ENCODE results near the gene NDUFB2.
"Not testable (repeated sequence)": the region's sequence is repeated elsewhere in the genome, so short reads cannot be mapped to it uniquely, and the experiment has no call there.

The NDUFB2 gene

DNA sequence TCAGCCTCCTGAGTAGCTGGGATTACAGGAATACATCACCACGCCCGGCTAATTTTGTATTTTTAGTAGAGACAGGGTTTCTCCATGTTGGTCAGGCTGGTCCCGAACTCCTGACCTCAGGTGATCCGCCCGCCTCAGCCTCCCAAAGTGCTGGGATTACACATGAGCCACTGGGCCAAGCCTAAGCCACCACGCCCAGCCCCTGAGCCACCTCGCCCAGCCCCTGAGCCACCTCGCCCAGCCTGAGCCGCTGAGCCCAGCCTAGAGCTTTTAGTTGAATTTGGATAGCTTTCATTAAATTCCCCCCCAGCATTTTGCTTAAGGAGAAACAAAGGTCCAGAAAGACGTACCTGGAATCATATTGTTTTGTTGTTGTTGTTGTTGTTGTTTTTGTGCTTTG is 26.6 kb upstream of the NDUFB2 start:
- not testable (repeated sequence) for H3K27ac ChIP-seq (ENCODE audit: low read depth, low read length); H3K79me1 ChIP-seq (ENCODE audit: low read length); H4K8ac ChIP-seq (ENCODE audit: low read depth, low read length); H3K23ac ChIP-seq (ENCODE audit: low read length); H3K4me2 ChIP-seq (ENCODE audit: low read length); H3K4me3 ChIP-seq (ENCODE audit: low read depth, low read length); H2BK5ac ChIP-seq (ENCODE audit: low read depth, low read length, poor library complexity); H2BK120ac ChIP-seq (ENCODE audit: insufficient read depth, low read length, poor library complexity); DNase-seq; H4K12ac ChIP-seq (ENCODE audit: low read depth, low read length); H3K9me3 ChIP-seq (ENCODE audit: insufficient read depth, low read depth, low read length); H2BK12ac ChIP-seq (ENCODE audit: low read length); H3K4ac ChIP-seq (ENCODE audit: low read depth, low read length); H3K36me3 ChIP-seq (ENCODE audit: control insufficient read depth in 1 of 2, insufficient read depth in 2 of 2, low read length in 2 of 2); H3K79me2 ChIP-seq (ENCODE audit: control insufficient read depth, insufficient read depth, low read length, poor library complexity); H3K18ac ChIP-seq (ENCODE audit: low read length); H3K27me3 ChIP-seq (ENCODE audit: insufficient read depth, low read length); H3K14ac ChIP-seq (ENCODE audit: low read length); H3K4me1 ChIP-seq (ENCODE audit: control insufficient read depth in 1 of 2, insufficient read depth in 2 of 2, low read length in 2 of 2); H4K91ac ChIP-seq (ENCODE audit: low read depth, low read length); H2AK5ac ChIP-seq (ENCODE audit: low read length); H3K9ac ChIP-seq (ENCODE audit: low read length); H2AFZ ChIP-seq (ENCODE audit: insufficient read depth, low read length, poor library complexity)
- no CpG with 5 or more reads among the region's 10 CpGs for whole genome bisulfite sequencing (ENCODE audit: extremely low coverage, insufficient coverage, insufficient read length)

DNA sequence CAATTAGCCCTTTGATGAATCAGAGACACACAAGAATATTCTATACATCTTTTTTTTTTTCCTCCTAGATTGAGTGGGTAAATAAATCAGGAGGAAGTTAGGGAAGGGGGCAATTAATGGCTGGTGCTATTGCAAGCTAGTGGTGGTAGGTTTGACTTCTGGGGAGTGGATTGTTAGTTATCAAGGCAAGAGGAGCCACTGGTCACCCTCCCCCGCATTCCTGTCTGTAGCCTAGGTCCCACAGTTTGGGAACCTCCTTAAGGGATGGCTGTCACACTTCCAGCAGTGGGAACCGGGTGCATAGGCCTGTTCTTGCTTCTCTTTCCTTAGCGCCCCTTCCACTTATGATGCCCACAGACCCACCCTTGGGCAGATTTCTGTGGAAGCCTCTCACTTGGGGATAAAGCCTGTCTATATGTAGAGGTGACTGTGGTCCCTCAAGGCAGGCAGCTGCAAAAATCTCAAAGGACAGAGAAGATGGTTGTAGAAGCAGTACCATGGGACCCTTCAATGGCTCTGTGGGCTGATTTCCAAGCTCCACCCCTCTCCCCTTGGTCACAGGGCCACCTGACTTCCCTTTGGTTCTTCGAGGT is 26.1 kb upstream of the NDUFB2 start:
- Histone ChIP-seq H3K9ac (ENCODE audit: low read length) (no peak overlapping the region), H3K18ac (ENCODE audit: low read length) (no peak overlapping the region), H3K79me1 (ENCODE audit: low read length) (peaks cover 6% of the 10 kb centered on the region), H3K4me2 (ENCODE audit: low read length) (no peak overlapping the region), H2BK5ac (ENCODE audit: low read depth, low read length, poor library complexity) (no peak overlapping the region), H3K23ac (ENCODE audit: low read length) (no peak overlapping the region), H3K27ac (ENCODE audit: low read depth, low read length) (no peak overlapping the region), H3K4me3 (ENCODE audit: low read depth, low read length) (no peak overlapping the region), H3K14ac (ENCODE audit: low read length) (no peak overlapping the region), H3K27me3 (ENCODE audit: insufficient read depth, low read length) (no peaks in the 10 kb centered on the region), H2BK120ac (ENCODE audit: insufficient read depth, low read length, poor library complexity) (no peak overlapping the region), H2AK5ac (ENCODE audit: low read length) (no peak overlapping the region), H3K36me3 (ENCODE audit: control insufficient read depth in 1 of 2, insufficient read depth in 2 of 2, low read length in 2 of 2) (no peaks in the 10 kb centered on the region), H4K12ac (ENCODE audit: low read depth, low read length) (no peak overlapping the region), H4K8ac (ENCODE audit: low read depth, low read length) (no peak overlapping the region), H3K79me2 (ENCODE audit: control insufficient read depth, insufficient read depth, low read length, poor library complexity) (peaks cover 4% of the 10 kb centered on the region), H2BK12ac (ENCODE audit: low read length) (no peak overlapping the region), H3K4ac (ENCODE audit: low read depth, low read length) (no peak overlapping the region), H3K9me3 (ENCODE audit: insufficient read depth, low read depth, low read length) (no peaks in the 10 kb centered on the region), H4K91ac (ENCODE audit: low read depth, low read length) (no peak overlapping the region), H3K4me1 (ENCODE audit: control insufficient read depth in 1 of 2, insufficient read depth in 2 of 2, low read length in 2 of 2) (peaks cover 2 to 5% of the 10 kb centered on the region in 2 experiments), H2AFZ (ENCODE audit: insufficient read depth, low read length, poor library complexity) (no peak overlapping the region)
- WGBS (ENCODE audit: extremely low coverage, insufficient coverage, insufficient read length) = no CpG with 5 or more reads among the region's 4 CpGs
- DNase-seq = no peak

DNA sequence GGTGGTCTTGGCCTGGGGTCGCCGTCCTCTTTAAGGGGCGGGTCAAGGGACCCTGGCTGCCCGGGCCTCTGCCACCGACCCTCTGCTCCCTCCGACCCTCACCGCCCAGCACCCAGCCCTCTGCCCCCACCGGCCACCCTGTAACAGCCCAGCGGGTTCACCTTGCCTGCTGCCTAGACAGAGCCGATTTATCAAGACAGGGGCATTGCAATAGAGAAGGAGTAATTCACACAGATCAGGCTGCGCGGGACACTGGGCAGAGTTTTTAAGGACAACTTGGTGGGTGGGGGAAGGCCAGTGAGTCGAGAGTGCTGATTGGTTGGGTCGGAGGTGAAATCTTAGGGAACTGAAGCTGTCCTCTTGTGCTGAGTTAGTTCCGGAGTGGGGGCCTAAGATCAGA is 24.5 kb upstream of the NDUFB2 start:
- no peak overlapping the region for H4K91ac ChIP-seq (ENCODE audit: low read depth, low read length)
- H2AFZ ChIP-seq (ENCODE audit: insufficient read depth, low read length, poor library complexity) = no peak overlapping the region
- no peak overlapping the region for H4K8ac ChIP-seq (ENCODE audit: low read depth, low read length)
- peaks cover 2 to 5% of the 10 kb centered on the region in 2 experiments for H3K4me1 ChIP-seq (ENCODE audit: control insufficient read depth in 1 of 2, insufficient read depth in 2 of 2, low read length in 2 of 2)
- no peaks in the 10 kb centered on the region for H3K36me3 ChIP-seq (ENCODE audit: control insufficient read depth in 1 of 2, insufficient read depth in 2 of 2, low read length in 2 of 2)
- no peak overlapping the region for H3K23ac ChIP-seq (ENCODE audit: low read length)
- H3K27ac ChIP-seq (ENCODE audit: low read depth, low read length) = no peak overlapping the region
- H3K9ac ChIP-seq (ENCODE audit: low read length) = no peak overlapping the region
- H3K79me1 ChIP-seq (ENCODE audit: low read length) = peaks cover 6% of the 10 kb centered on the region
- H3K79me2 ChIP-seq (ENCODE audit: control insufficient read depth, insufficient read depth, low read length, poor library complexity) = peaks cover 4% of the 10 kb centered on the region
- H3K4me3 ChIP-seq (ENCODE audit: low read depth, low read length) = no peak overlapping the region
- no peaks in the 10 kb centered on the region for H3K27me3 ChIP-seq (ENCODE audit: insufficient read depth, low read length)
- no peak overlapping the region for H3K4me2 ChIP-seq (ENCODE audit: low read length)
- no peak overlapping the region for H3K18ac ChIP-seq (ENCODE audit: low read length)
- no CpG with 5 or more reads among the region's 15 CpGs for WGBS (ENCODE audit: extremely low coverage, insufficient coverage, insufficient read length)
- no peak overlapping the region for H2BK120ac ChIP-seq (ENCODE audit: insufficient read depth, low read length, poor library complexity)
- H2AK5ac ChIP-seq (ENCODE audit: low read length) = no peak overlapping the region
- no peak overlapping the region for H3K14ac ChIP-seq (ENCODE audit: low read length)
- H2BK5ac ChIP-seq (ENCODE audit: low read depth, low read length, poor library complexity) = no peak overlapping the region
- no peak overlapping the region for H2BK12ac ChIP-seq (ENCODE audit: low read length)
- H4K12ac ChIP-seq (ENCODE audit: low read depth, low read length) = no peak overlapping the region
- H3K4ac ChIP-seq (ENCODE audit: low read depth, low read length) = no peak overlapping the region
- no peaks in the 10 kb centered on the region for H3K9me3 ChIP-seq (ENCODE audit: insufficient read depth, low read depth, low read length)
- no peak for DNase-seq

DNA sequence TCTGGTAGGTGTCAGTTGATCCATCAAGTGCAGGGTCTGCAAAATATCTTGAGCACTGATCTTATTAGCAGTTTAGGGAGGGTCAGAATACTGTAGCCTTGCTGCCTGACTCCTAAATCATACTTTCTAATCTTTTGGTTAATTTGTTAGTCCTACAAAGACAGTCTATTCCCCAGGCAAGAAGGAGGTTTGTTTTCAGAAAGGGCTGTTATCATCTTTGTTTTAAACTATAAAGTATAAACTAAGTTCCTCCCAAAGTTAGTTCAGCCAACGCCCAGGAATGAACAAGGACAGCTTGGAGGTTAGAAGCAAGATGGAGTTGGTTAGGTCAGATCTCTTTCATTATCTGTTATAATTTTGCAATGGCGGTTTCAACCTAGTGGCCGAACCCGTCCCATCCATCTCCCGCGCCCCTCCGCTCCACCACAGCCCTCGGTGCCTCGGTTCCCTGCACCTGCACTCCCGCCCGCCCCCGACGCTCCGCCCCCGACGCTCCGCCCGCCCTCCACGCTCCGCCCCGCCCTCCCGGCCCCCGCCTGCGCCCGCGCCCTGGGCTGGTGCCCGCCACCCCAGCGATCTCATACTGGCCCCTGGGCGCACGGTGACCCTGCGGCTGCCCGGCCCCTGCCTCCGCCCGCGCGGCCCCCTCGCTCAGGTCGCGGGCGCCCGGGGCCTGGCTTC is 24.0 kb upstream of the NDUFB2 start, which contains the start of gene ADCK2:
TSS of gene ADCK2 (plus strand) at position 564 of the 681 bp plus-strand sequence. CDS start 386 bp downstream, outside the sequence.
- Histone ChIP-seq H3K79me2 (ENCODE audit: control insufficient read depth, insufficient read depth, low read length, poor library complexity) (peaks cover 4% of the 10 kb centered on the region), H3K4me1 (ENCODE audit: control insufficient read depth in 1 of 2, insufficient read depth in 2 of 2, low read length in 2 of 2) (peaks cover 2 to 5% of the 10 kb centered on the region in 2 experiments), H3K14ac (ENCODE audit: low read length) (peak within 1 kb of the TSS; percentile 38), H3K79me1 (ENCODE audit: low read length) (peaks cover 6% of the 10 kb centered on the region), H3K36me3 (ENCODE audit: control insufficient read depth in 1 of 2, insufficient read depth in 2 of 2, low read length in 2 of 2) (no peaks in the 10 kb centered on the region), H2BK5ac (ENCODE audit: low read depth, low read length, poor library complexity) (peak within 1 kb of the TSS; percentile 24), H3K27ac (ENCODE audit: low read depth, low read length) (peak within 1 kb of the TSS; percentile 59), H3K4ac (ENCODE audit: low read depth, low read length) (peak within 1 kb of the TSS; percentile 59), H3K18ac (ENCODE audit: low read length) (peak within 1 kb of the TSS; percentile 85), H3K9me3 (ENCODE audit: insufficient read depth, low read depth, low read length) (no peaks in the 10 kb centered on the region), H3K4me3 (ENCODE audit: low read depth, low read length) (peak within 1 kb of the TSS; percentile 79), H2BK12ac (ENCODE audit: low read length) (no peak within 1 kb of the TSS), H4K12ac (ENCODE audit: low read depth, low read length) (peak within 1 kb of the TSS; percentile 70), H2AFZ (ENCODE audit: insufficient read depth, low read length, poor library complexity) (peak within 1 kb of the TSS; percentile 83), H2BK120ac (ENCODE audit: insufficient read depth, low read length, poor library complexity) (peak within 1 kb of the TSS; percentile 77), H3K9ac (ENCODE audit: low read length) (peak within 1 kb of the TSS; percentile 74), H2AK5ac (ENCODE audit: low read length) (no peak within 1 kb of the TSS), H4K91ac (ENCODE audit: low read depth, low read length) (peak within 1 kb of the TSS; percentile 79), H3K27me3 (ENCODE audit: insufficient read depth, low read length) (no peaks in the 10 kb centered on the region), H3K4me2 (ENCODE audit: low read length) (peak within 1 kb of the TSS; percentile 97), H3K23ac (ENCODE audit: low read length) (no peak within 1 kb of the TSS), H4K8ac (ENCODE audit: low read depth, low read length) (peak within 1 kb of the TSS; percentile 56)
- peak; percentile 35 to 55 for DNase-seq
- WGBS (ENCODE audit: extremely low coverage, insufficient coverage, insufficient read length) = no CpG with 5 or more reads among the region's 41 CpGs

All from trophoblast cell (in vitro differentiated cells and primary cell).